HG03442 (cell line): Measurements from ENCODE around the gene WDR26.
A peak's percentile ranks its signal among the peaks of the same experiment; 100 is the strongest.
"Not testable (repeated sequence)": the region's sequence is repeated elsewhere in the genome, so short reads cannot be mapped to it uniquely, and the experiment has no call there.

Experiments
- ATAC-seq: cut with Tn5 transposase; IDR thresholded peaks from one replicate; pipeline ENCODE4 v1.9.1; 2021; ENCODE audit warnings: mild to moderate bottlenecking, moderate library complexity; ENCODE audit not compliant: unreplicated experiment

WDR26 gene

DNA sequence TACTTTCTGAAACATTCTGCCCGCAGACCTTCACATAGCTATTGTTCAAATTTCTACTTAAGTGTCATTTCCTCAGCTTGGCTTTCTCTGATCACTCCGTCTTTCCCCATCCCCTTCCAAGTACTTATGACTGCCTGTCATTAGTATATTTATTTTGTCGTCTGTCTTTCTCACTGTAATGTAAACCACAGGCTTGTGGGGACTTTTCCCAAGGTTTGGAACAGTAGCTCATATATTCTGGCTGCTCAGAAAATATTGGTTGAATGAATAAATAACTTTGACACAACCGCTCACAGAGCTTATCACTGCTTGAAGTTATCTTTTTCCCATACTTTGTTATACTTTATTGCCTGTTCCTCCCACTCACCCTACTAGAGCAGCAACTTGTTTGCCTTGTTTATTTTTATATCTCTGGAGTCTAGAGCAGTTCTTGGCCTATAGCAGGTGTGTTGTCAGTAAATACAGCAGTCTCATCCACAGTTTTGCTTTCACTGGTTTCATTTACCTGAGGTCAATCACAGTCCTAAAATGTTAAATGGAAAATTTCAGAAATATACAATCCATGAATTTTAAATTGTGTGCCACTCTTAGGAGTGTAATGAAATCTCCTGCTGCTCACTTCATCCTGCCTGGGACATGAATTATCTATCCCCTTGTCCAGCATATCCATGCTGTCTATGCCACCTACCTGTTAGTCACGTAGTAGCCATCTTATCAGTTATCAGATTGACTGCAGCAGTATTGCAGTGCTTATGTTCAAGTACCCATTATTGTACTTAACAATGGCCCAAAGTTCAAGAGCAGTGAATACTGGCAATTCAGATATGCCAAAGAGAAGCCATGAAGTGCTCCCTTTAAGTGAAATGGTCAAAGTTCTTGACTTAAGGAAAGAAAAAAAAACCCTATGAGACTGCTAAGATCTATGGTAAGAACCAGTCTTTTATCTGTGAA, 80.3 kb downstream of the WDR26 start:
- no peak for ATAC-seq

DNA sequence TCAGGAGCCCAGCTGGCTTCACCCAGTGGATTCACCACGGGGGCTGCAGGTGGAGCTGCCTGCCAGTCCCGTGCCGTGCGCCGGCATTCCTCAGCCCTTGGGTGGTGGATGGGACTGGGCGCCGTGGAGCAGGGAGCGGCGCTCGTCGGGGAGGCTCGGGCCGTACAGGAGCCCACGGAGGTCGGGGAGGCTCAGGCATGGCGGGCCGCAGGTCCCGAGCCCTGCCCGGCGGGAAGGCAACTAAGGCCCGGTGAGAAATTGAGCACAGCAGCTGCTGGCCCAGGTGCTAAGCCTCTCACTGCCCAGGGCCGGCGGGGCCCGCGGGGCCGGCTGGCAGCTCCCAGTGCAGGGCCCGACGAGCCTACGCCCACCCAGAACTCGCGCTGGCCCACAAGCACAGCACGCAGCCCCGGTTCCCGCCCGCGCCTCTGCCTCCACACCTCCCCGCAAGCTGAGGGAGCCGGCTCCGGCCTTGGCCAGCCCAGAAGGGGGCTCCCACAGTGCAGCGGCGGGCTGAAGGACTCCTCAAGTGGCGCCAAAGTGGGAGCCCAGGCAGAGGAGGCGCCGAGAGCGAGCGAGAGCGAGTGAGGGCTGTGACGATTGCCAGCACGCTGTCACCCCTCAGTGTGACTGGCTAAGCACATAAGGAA, 82.0 kb downstream of the WDR26 start:
- ATAC-seq, result not testable (repeated sequence)

DNA sequence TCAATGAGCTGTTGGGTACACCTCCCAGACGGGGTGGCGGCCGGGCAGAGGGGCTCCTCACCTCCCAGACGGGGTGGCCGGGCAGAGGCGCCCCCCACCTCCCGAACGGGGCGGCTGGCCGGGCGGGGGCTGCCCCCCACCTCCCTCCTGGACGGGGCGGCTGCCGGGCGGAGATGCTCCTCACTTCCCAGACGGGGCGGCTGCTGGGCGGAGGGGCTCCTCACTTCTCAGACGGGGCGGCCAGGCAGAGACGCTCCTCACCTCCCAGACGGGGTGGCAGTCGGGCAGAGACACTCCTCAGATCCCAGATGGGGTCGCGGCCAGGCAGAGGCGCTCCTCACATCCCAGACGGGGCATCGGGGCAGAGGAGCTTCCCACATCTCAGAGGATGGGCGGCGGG, 84.9 kb downstream of the WDR26 start:
- ATAC-seq, result not testable (repeated sequence)

DNA sequence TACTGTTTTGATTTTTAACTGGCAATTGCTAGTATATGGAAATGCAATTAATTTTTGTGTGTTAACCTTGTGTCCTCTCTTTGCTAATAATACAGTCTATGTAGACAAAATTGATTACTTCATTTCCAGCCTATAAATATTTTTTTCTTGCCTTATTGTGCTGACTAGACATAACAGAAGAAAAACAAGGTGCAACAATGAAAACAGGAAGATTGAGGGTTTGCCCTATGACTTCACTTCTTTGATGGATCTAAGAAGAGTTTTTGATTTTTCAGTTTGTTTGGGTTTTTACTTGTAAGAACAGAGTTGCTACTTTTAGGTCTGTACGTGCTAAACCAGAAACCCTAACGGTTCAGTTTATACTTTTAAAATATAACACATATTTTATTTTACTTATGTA, 86.5 kb downstream of the WDR26 start:
- no peak for ATAC-seq

DNA sequence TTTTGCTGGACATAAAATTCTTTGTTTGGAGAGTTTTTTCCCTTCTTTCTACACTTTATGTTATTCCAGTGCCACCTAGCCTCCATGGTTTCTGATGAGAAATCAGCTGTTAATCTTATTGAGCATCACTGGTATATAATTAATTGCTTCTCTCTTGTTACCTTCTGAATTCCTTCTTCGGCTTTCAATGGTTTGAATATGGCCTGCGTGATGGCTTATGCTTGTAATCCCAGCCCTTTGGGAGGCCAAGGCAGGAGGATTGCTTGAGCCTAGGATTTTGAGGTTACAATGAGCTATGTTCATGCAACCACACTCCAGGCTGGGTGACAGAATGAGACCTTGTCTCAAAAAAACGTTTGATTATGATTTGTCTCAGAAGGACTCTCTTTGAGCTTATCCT, 90.9 kb downstream of the WDR26 start:
- ATAC-seq, result no peak

DNA sequence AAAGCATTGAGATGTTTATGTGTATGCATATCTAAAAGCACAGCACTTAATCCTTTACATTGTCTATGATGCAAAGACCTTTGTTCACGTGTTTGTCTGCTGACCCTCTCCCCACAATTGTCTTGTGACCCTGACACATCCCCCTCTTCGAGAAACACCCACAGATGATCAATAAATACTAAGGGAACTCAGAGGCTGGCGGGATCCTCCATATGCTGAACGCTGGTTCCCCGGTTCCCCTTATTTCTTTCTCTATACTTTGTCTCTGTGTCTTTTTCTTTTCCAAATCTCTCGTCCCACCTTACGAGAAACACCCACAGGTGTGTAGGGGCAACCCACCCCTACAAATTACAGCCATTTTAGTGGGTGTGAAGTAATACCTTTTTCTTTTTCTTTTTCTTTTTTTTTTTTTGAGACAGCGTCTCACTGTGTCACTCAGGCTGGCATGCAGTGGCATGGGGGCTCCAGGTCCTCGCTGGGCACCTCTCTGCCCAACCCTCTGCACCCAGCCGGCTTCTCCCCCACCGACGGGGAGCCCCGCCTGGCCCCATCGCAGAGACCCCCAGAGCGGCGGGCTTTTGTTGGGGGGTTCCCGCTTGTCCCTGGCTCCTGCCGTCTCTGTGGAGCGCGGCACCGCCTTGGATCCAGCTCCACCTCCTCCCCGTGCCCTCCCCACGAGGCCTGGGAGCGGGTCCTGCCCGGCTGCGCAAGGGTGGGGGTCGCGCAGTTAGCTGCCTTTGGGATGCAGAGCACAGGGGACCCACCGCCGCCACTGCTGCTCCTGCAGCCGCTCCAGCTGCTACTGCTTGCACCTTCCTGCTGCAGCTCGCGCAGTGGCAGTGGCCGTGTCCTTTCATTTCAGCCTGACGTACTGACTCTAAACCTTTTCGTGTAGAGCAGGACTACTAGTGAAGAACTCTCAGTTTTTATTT, 93.9 kb downstream of the WDR26 start:
- ATAC-seq, result peak; percentile 77

DNA sequence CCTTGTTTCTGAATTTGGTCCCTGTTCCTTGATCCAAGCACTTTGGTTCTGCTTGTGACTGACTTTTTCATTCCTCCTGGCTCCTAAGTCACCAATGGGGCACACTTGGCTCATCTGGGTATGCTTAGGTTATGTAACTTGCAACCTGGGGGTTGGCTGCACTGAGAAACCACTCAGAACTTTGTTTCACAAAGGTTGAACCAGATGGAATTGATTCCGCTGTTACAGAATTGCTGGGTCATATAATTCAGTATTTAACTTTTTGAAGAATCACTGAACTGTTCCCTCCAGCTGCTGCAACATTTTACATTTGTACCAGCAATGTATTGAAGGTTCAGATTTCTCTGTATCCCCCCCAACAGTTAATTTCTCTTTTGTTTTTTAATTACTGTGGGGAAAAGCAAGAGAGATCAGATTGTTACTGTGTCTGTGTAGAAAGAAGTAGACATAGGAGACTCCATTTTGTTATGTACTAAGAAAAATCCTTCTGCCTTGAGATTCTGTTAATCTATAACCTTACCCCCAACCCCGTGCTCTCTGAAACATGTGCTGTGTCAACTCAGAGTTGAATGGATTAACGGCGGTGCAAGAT, 95.1 kb downstream of the WDR26 start:
- no peak for ATAC-seq

DNA sequence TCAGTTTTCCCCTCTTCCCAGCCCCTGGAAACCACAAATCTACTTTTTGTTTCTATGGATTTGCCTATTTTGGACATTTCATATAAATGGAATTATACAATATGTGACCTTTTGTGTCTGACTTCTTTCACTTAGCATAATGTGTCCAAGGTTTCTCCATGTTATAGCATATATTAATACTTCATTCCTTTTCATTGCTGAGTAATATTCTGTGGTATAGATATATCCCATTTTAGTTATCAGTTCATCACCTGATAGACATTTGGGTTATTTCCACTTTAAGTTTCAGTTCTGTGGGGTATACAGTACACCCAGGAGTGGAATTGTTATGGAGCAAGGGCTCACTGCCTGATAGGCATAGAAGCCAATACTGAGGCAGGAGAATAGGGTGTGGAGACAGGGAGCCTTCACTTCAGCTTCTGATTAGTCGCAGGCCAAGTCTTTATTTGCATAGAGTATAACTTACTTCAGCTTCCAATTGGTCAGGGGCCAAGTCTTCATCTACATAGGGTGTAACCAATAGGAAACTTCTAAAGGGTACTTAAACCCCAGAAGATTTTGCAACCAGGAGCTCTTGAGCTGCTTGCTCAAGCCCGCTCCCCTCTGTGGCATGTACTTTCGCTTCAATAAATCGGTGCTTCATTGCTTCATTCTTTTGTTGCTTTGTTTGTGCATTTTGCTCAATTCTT, 96.3 kb downstream of the WDR26 start:
- no peak for ATAC-seq
